Smooth muscle cell (in vitro differentiated cells): ENCODE measurements around the gene C2CD3. TPM values are rescaled to one million over a fixed set of nuclear protein-coding genes. Genes with fewer than 3 reads are reported as not detected.

Experiments used
- DNase-seq: peaks from one replicate; lab custom pipeline; 2025; ENCODE audit not compliant: unreplicated experiment; lab: John Stamatoyannopoulos, UW
- H2AFZ ChIP-seq: fragments of 200-600 bp; sonication (generic); 2 replicates; pipeline ENCODE4 v1.6.0; 2016; ENCODE audit warnings: antibody characterized with exemption, low read depth, mild to moderate bottlenecking
- H3F3A ChIP-seq: fragments of 200-600 bp; sonication (generic); 2 replicates; pipeline ENCODE4 v1.6.0; 2017; ENCODE audit warnings: antibody characterized with exemption, low read depth
- H3K27ac ChIP-seq: fragments of 200-600 bp; sonication (generic); 2 replicates; pipeline ENCODE4 v1.5.1; 2016; ENCODE audit warnings: low read depth, mild to moderate bottlenecking
- H3K27me3 ChIP-seq: fragments of 200-600 bp; sonication (generic); 2 replicates; pipeline ENCODE4 v1.6.1; 2016; ENCODE audit warnings: low read depth, mild to moderate bottlenecking
- H3K36me3 ChIP-seq: fragments of 200-600 bp; sonication (generic); 2 replicates; pipeline ENCODE4 v1.5.1; 2016; ENCODE audit warnings: low read depth
- H3K4me1 ChIP-seq: fragments of 200-600 bp; sonication (generic); 2 replicates; pipeline ENCODE4 v1.5.1; 2016; ENCODE audit warnings: low read depth
- H3K4me2 ChIP-seq: fragments of 200-600 bp; sonication (generic); 2 replicates; pipeline ENCODE4 v1.6.0; 2016; ENCODE audit warnings: mild to moderate bottlenecking
- H3K4me3 ChIP-seq: fragments of 200-600 bp; sonication (generic); 2 replicates; pipeline ENCODE4 v1.5.1; 2016; ENCODE audit warnings: mild to moderate bottlenecking
- H3K79me2 ChIP-seq: fragments of 200-600 bp; sonication (generic); 2 replicates; pipeline ENCODE4 v1.6.0; 2016; ENCODE audit warnings: low read depth, mild to moderate bottlenecking
- H3K9ac ChIP-seq: fragments of 200-600 bp; sonication (generic); 2 replicates; pipeline ENCODE4 v1.6.0; 2016; ENCODE audit warnings: low read depth
- H3K9me3 ChIP-seq: fragments of 200-600 bp; sonication (generic); replicated peaks from 2 replicates; pipeline ENCODE4 v1.5.1; 2016; ENCODE audit warnings: low read depth
- H4K20me1 ChIP-seq: fragments of 200-600 bp; sonication (generic); 2 replicates; pipeline ENCODE4 v1.6.0; 2016; ENCODE audit warnings: low read depth
- WGBS: methylation state at CpG from one replicate; pipeline ENCODE4 v1.1.7; 2016; ENCODE audit warnings: low lambda C conversion rate; 5-methylcytosine and 5-hydroxymethylcytosine counted together
- polyA plus RNA-seq: library from polyadenylated mRNA; unstranded; fragments of >200 nt; fragmentation: Nextera tagmentation; extraction: Ambion mirVana; gene quantifications from 2 replicates; pipeline ENCODE4 v1.2.1, GENCODE V29; 2016
- total RNA-seq: library from RNA; depleted of rRNA; stranded (reverse); fragments of >200 nt; gene quantifications from 2 replicates; pipeline ENCODE4 v1.2.3, GENCODE V29; 2014
- TF ChIP-seq, protein P1 (sequence below): fragments of 200-600 bp; sonication (generic); IDR thresholded peaks from 2 replicates; pipeline ENCODE4 v1.5.1; 2017; ENCODE audit warnings: borderline replicate concordance, mild to moderate bottlenecking, antibody characterized with exemption; ENCODE audit not compliant: insufficient read depth, poor library complexity, severe bottlenecking

C2CD3 gene
- total and polyA plus RNA-seq, 2 experiments from 2014 or later: 4.9 to 24.1 TPM

DNA sequence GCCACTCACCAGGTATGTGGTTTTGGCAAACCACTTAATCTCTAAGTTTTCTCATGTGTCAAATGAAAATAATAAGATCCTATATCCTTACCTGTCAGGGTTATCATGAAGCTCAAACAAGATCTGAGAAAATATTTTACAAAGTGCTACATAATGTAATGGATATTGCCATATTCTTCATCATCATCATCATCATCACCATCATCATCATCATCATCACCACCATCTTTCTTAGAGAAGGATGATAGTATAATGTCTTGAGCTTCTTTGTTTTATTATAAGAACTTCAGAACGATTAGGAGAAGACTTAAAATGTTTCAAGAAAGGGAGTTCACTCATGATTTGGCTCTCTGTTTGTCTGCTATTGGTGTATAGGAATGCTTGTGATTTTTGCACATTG is 89.4 kb downstream of the C2CD3 start:
- no peak for DNase-seq
- H2AFZ ChIP-seq: no peak overlapping the region
- no peak overlapping the region for H3K4me3 ChIP-seq
- 94% methylated on average over 1 of the region's 1 CpG for WGBS
- H3K79me2 ChIP-seq: no peaks in the 10 kb centered on the region
- H3K27me3 ChIP-seq: no peaks in the 10 kb centered on the region
- no peak overlapping the region for H3K9ac ChIP-seq
- no peak overlapping the region for H3K27ac ChIP-seq
- TF ChIP-seq, protein P1, sequence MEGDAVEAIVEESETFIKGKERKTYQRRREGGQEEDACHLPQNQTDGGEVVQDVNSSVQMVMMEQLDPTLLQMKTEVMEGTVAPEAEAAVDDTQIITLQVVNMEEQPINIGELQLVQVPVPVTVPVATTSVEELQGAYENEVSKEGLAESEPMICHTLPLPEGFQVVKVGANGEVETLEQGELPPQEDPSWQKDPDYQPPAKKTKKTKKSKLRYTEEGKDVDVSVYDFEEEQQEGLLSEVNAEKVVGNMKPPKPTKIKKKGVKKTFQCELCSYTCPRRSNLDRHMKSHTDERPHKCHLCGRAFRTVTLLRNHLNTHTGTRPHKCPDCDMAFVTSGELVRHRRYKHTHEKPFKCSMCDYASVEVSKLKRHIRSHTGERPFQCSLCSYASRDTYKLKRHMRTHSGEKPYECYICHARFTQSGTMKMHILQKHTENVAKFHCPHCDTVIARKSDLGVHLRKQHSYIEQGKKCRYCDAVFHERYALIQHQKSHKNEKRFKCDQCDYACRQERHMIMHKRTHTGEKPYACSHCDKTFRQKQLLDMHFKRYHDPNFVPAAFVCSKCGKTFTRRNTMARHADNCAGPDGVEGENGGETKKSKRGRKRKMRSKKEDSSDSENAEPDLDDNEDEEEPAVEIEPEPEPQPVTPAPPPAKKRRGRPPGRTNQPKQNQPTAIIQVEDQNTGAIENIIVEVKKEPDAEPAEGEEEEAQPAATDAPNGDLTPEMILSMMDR: no peak
- no peaks in the 10 kb centered on the region for H4K20me1 ChIP-seq
- no peaks in the 10 kb centered on the region for H3F3A ChIP-seq
- H3K4me1 ChIP-seq: no peaks in the 10 kb centered on the region
- H3K36me3 ChIP-seq: peaks cover 10% of the 10 kb centered on the region
- H3K9me3 ChIP-seq: no peaks in the 10 kb centered on the region
- H3K4me2 ChIP-seq: no peak overlapping the region

DNA sequence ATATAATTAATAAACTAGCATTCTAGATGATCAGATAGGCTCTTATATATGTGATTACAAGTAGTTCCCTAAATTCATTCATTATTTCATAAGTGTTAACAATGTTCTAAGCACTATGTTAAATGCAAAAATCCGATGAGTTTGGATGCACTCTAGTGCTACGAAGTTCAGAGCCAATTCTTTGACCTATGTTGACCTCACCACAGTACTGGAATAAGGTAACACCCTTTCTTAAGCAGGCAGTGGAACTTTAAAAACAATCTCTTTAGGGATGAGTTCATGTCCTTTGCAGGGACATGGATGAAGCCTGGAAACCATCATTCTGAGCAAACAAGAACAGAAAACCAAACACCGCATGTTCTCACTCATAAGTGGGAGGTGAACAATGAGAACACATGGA is 93.6 kb downstream of the C2CD3 start:
- H3K9ac ChIP-seq: no peak overlapping the region
- H3K79me2 ChIP-seq: no peaks in the 10 kb centered on the region
- no peak overlapping the region for H3K4me2 ChIP-seq
- WGBS: 93% methylated on average over 3 of the region's 3 CpGs
- H2AFZ ChIP-seq: no peak overlapping the region
- H3K4me3 ChIP-seq: no peak overlapping the region
- DNase-seq: no peak
- H4K20me1 ChIP-seq: no peaks in the 10 kb centered on the region
- H3K27me3 ChIP-seq: no peaks in the 10 kb centered on the region
- H3K36me3 ChIP-seq: peaks cover 5% of the 10 kb centered on the region
- TF ChIP-seq, protein P1: no peak
- H3K27ac ChIP-seq: no peak overlapping the region
- no peaks in the 10 kb centered on the region for H3K9me3 ChIP-seq
- no peaks in the 10 kb centered on the region for H3F3A ChIP-seq
- H3K4me1 ChIP-seq: no peaks in the 10 kb centered on the region

DNA sequence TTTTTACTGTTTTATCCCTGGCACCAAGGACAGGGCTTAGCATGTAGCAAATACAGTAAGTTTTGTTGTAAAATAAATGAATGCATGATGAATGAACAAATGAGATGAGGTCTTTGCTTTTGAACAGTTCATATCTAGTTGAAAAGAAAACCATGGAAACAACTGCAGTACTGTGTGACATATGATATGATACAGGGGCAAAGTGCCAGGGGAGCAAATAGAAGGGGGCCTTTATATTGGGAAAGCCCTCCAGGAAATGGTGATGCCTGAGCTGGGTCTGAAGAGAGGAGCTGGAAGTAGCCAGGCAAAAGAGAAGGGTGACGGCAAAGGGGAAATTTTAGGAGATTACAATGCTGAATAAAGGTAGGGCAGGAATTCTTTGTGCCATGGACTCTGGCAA is 98.1 kb downstream of the C2CD3 start:
- no peaks in the 10 kb centered on the region for H3F3A ChIP-seq
- no peak overlapping the region for H3K27ac ChIP-seq
- H3K4me1 ChIP-seq: no peaks in the 10 kb centered on the region
- H3K27me3 ChIP-seq: no peaks in the 10 kb centered on the region
- no peaks in the 10 kb centered on the region for H4K20me1 ChIP-seq
- H3K9ac ChIP-seq: no peak overlapping the region
- H3K9me3 ChIP-seq: no peaks in the 10 kb centered on the region
- no peak overlapping the region for H3K4me2 ChIP-seq
- no peak overlapping the region for H3K4me3 ChIP-seq
- WGBS: 95% methylated on average over 1 of the region's 1 CpG
- DNase-seq: no peak
- peaks cover 5% of the 10 kb centered on the region for H3K36me3 ChIP-seq
- TF ChIP-seq, protein P1: no peak
- H2AFZ ChIP-seq: no peak overlapping the region
- H3K79me2 ChIP-seq: no peaks in the 10 kb centered on the region

DNA sequence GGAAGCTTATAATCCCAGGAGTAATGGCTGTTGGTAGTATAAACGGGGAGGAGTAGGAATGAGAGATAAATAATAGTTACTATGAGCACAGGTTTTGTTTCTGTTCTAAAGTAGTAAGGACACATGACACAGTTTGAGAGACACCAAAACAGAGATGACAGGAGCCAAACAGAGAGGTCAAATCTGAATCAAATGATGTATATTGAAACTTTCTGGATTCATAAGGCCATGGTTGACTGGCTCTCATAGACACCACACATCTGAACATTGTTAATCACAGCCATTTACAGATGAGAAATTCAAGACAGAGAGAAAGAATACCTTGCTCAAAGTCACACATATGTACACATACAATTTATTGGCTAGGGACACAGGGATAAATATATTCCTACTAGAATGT is 98.5 kb downstream of the C2CD3 start:
- no peaks in the 10 kb centered on the region for H4K20me1 ChIP-seq
- H3K36me3 ChIP-seq: peaks cover 5% of the 10 kb centered on the region
- H3K27ac ChIP-seq: no peak overlapping the region
- no peaks in the 10 kb centered on the region for H3K9me3 ChIP-seq
- H3K27me3 ChIP-seq: no peaks in the 10 kb centered on the region
- DNase-seq: no peak
- H3K79me2 ChIP-seq: no peaks in the 10 kb centered on the region
- TF ChIP-seq, protein P1: no peak
- no peak overlapping the region for H3K4me2 ChIP-seq
- H3K4me1 ChIP-seq: no peaks in the 10 kb centered on the region
- H3K9ac ChIP-seq: no peak overlapping the region
- H3F3A ChIP-seq: no peaks in the 10 kb centered on the region
- H3K4me3 ChIP-seq: no peak overlapping the region
- no peak overlapping the region for H2AFZ ChIP-seq
- 94% methylated on average over 1 of the region's 1 CpG for WGBS
